HG03442 (cell line): Measurements from ENCODE around the gene CFAP97D2.
"Not testable (repeated sequence)": the region's sequence is repeated elsewhere in the genome, so short reads cannot be mapped to it uniquely, and the experiment has no call there.

ENCODE experiments used
- ATAC-seq: cut with Tn5 transposase; IDR thresholded peaks from one replicate; pipeline ENCODE4 v1.9.1; 2021; ENCODE audit warnings: mild to moderate bottlenecking, moderate library complexity; ENCODE audit not compliant: unreplicated experiment

Gene CFAP97D2

GRCh38 chr13:114264313-114264712 is 85.3 kb downstream of the CFAP97D2 start:
- not testable (repeated sequence) for ATAC-seq

- no peak for ATAC-seq
Observed at GRCh38 chr13:114264886-114265611, 86.0 kb downstream of the CFAP97D2 start.

GRCh38 chr13:114266241-114266640 is 87.2 kb downstream of the CFAP97D2 start:
- ATAC-seq, result no peak

GRCh38 chr13:114268344-114269280 is 89.6 kb downstream of the CFAP97D2 start:
- ATAC-seq, result no peak

- no peak for ATAC-seq
Observed at GRCh38 chr13:114269281-114269770, 90.3 kb downstream of the CFAP97D2 start.
